C4-2B (cell line): Measurements from ENCODE around the gene WDR83.

ENCODE experiments used
- CTCF ChIP-seq: fragments of 450-650 bp; conservative IDR thresholded peaks from 2 replicates; pipeline ENCODE4 v1.5.1; 2017; ENCODE audit warnings: mild to moderate bottlenecking
- ZFX ChIP-seq: fragments of 450-650 bp; IDR thresholded peaks from 2 replicates; pipeline ENCODE4 v1.6.1; 2017

GRCh38 chr19:12666265-12667048 is at the start of gene WDR83, which contains the start of gene MAN2B1:
- no peak for TF ChIP-seq CTCF
- TF ChIP-seq ZFX, result 0 out of 2 replicates have a peak, but pooled peaks have one; percentile 17
